ENCODE data around the gene SORCS3. TPM values are rescaled to one million over a fixed set of nuclear protein-coding genes. Genes with fewer than 3 reads are reported as not detected.

Gene SORCS3
- total and polyA plus RNA-seq, 2 of the 13 experiments (the other 11 are each of a cell fraction or from before 2014, with no cell fraction given) = 0.07 TPM; not detected in 1

GRCh38 chr10:104642658-104643302 lies 1.7 kb downstream of the SORCS3 start:
- BruUV-seq (replicated peaks) = no TSS peak
- WGBS (ENCODE audit: low lambda C conversion rate) = 18% methylated on average over 12 of the region's 43 CpGs
- H3K27ac ChIP-seq (ENCODE audit: extremely low read length, insufficient read depth, low read length) = no peak overlapping the region
- no peaks in the 10 kb centered on the region for H3K79me2 ChIP-seq (ENCODE audit: insufficient read depth, low read length)
- no peak overlapping the region for H2AFZ ChIP-seq (ENCODE audit: low read length)
- no peak overlapping the region for H3K4me3 ChIP-seq (replicated peaks in 1 of 3; ENCODE audit: insufficient read depth in 1 of 3, low read depth in 2 of 3, low read length in 3 of 3)
- in situ Hi-C loops (cut with HindIII; ENCODE audit: extremely low pct_ligation_motif_present, low pct_unique_long_range_greater_than_20kb) (loop anchor here (10.0 kb wide), 1 partner anchor 282 kb away; no protein-coding TSS in a partner anchor), intact Hi-C loops (cut with micrococcal nuclease; ENCODE audit: unreplicated experiment) (loop anchor here (2.0 kb wide), 1 partner anchor 282 kb away; no protein-coding TSS in a partner anchor)
- peak; percentile 79 for ATAC-seq
- FAIRE-seq = no peak
- peaks cover 4 to 42% of the 10 kb centered on the region in 2 experiments; a peak in 3 of 5 replicates for H3K27me3 ChIP-seq (ENCODE audit: control insufficient read depth in 1 of 2, insufficient read depth in 2 of 2, low read length in 2 of 2)
- H4K20me1 ChIP-seq (ENCODE audit: insufficient read depth, low read length) = no peaks in the 10 kb centered on the region
- H3K36me3 ChIP-seq (replicated peaks in 1 of 2; ENCODE audit: control insufficient read depth in 1 of 2, insufficient read depth in 2 of 2, low read length in 2 of 2) = no peaks in the 10 kb centered on the region
- peak; percentile 28 for DNase-seq (ENCODE audit: low spot score)
- ChIA-PET POLR2A (no interaction called here), CTCF (ENCODE audit: low intra/inter-chr PET ratio, low total read pairs) (no interaction called here)
- no peak overlapping the region for H3K4me2 ChIP-seq (ENCODE audit: low read depth, low read length)
- H3K9ac ChIP-seq (ENCODE audit: insufficient read depth, low read depth, low read length) = no peak overlapping the region
- H3K4me1 ChIP-seq (ENCODE audit: insufficient read depth, low read length) = no peaks in the 10 kb centered on the region
- no peaks in the 10 kb centered on the region for H3K9me3 ChIP-seq (ENCODE audit: low read length)
- peak; percentile 37 for TF ChIP-seq STAG1 (CRISPR knock-in tag; IDR thresholded peaks at IDR 0.05)
- no peak for TF ChIP-seq MTF2 (CRISPR knock-in tag; IDR thresholded peaks at IDR 0.05; ENCODE audit: borderline replicate concordance)
- no peak for TF ChIP-seq MED13 (CRISPR knock-in tag; IDR thresholded peaks at IDR 0.05)
- no peak for TF ChIP-seq ZNF281 (CRISPR knock-in tag; IDR thresholded peaks at IDR 0.05; ENCODE audit: borderline replicate concordance)
- TF ChIP-seq MED1 (CRISPR knock-in tag; IDR thresholded peaks at IDR 0.05) = no peak
- no peak for TF ChIP-seq SRSF4 (IDR thresholded peaks at IDR 0.05; ENCODE audit: low read depth, low read length, poor library complexity, severe bottlenecking)
- no peak for TF ChIP-seq HNRNPLL (IDR thresholded peaks at IDR 0.05; ENCODE audit: low read depth, low read length, poor library complexity, severe bottlenecking)
- TF ChIP-seq CEBPG (CRISPR knock-in tag; IDR thresholded peaks at IDR 0.05) = no peak
- no peak for TF ChIP-seq NFE2 (CRISPR knock-in tag; IDR thresholded peaks at IDR 0.05)
- no peak for TF ChIP-seq PATZ1 (CRISPR knock-in tag; IDR thresholded peaks at IDR 0.05)
- peak; percentile 54 for TF ChIP-seq CTCF (CRISPR knock-in tag; IDR thresholded peaks at IDR 0.05)
- no peak for TF ChIP-seq ZNF276 (CRISPR knock-in tag; IDR thresholded peaks at IDR 0.05; ENCODE audit: low read depth)
- no peak for TF ChIP-seq ZNF441 (CRISPR knock-in tag; IDR thresholded peaks at IDR 0.05; ENCODE audit: borderline replicate concordance)
- TF ChIP-seq XRCC5 (optimal IDR thresholded peaks at IDR 0.05; ENCODE audit: low read length) = peak; percentile 21

Measured in HepG2 (cell line).